Posterior vena cava (tissue), 2 donors: ENCODE measurements around the gene SMIM24. TPM values are rescaled to one million over a fixed set of nuclear protein-coding genes. Genes with fewer than 3 reads are reported as not detected.

Experiments used
- DNase-seq: peaks from one replicate; pipeline ENCODE4 v3.0.0-alpha.2; 2020; ENCODE audit warnings: low spot score
- intact Hi-C, 2 donors: fragments of 100-400 bp; cut with DNase I; formaldehyde crosslinking; loops; one replicate each; pipeline versions ENCODE4 v1.14.1 to v1.14.2; 2022 to 2023
- total RNA-seq, 2 donors: library from RNA; stranded (reverse); fragmentation: NEBNext Ultra II Directional; extraction: Animal tissue kit (Norgen Biotek cat#: 25700); gene quantifications; one replicate each; pipeline ENCODE4 v1.2.1, GENCODE V29; 2021
- donor health status: DM: yes; HTN: yes; CAD: no.
- donor health status: DM: yes; HTN: yes; CAD: no.

Gene SMIM24
- total RNA-seq, 2 donors from 2014 or later, result not detected

- no peak for DNase-seq
- intact Hi-C loops, result no loop called here
Observed at GRCh38 chr19:3501780-3502179, 21.5 kb upstream of the SMIM24 start.

- intact Hi-C loops, result no loop called here
- peak; percentile 98 for DNase-seq
Observed at GRCh38 chr19:3500429-3501101, 20.2 kb upstream of the SMIM24 start, which contains the start of gene DOHH. DOHH (minus strand) TSS chr19:3500674; CDS start chr19:3496814, 3,860 bp downstream.

- intact Hi-C loops, result no loop called here
Observed at GRCh38 chr19:3499738-3500428, 19.6 kb upstream of the SMIM24 start.

GRCh38 chr19:3497757-3498520 is 17.6 kb upstream of the SMIM24 start:
- intact Hi-C loops, result no loop called here
- DNase-seq, result no peak

More at GRCh38 chr19:3499738-3500428, 19.6 kb upstream of the SMIM24 start:
- DNase-seq, result no peak

- intact Hi-C loops, result no loop called here
- DNase-seq, result no peak
Observed at GRCh38 chr19:3496392-3497273, 16.3 kb upstream of the SMIM24 start.

- DNase-seq, result no peak
- intact Hi-C loops, result no loop called here
Observed at GRCh38 chr19:3494559-3494958, 14.2 kb upstream of the SMIM24 start.

GRCh38 chr19:3494051-3494450 is 13.7 kb upstream of the SMIM24 start:
- no peak for DNase-seq
- intact Hi-C loops, result no loop called here

- no peak for DNase-seq
- intact Hi-C loops, result no loop called here
Observed at GRCh38 chr19:3493651-3494050, 13.3 kb upstream of the SMIM24 start.

GRCh38 chr19:3492919-3493318 is 12.6 kb upstream of the SMIM24 start:
- DNase-seq, result no peak
- intact Hi-C loops, result no loop called here

- intact Hi-C loops, result no loop called here
- DNase-seq, result no peak
Observed at GRCh38 chr19:3492131-3492839, 12.0 kb upstream of the SMIM24 start.

- intact Hi-C loops, result no loop called here
- DNase-seq, result no peak
Observed at GRCh38 chr19:3491396-3492119, 11.2 kb upstream of the SMIM24 start.

GRCh38 chr19:3483226-3483628 is 2.9 kb upstream of the SMIM24 start, which contains the start of gene SMIM44:
SMIM44 (minus strand) TSS chr19:3483441; CDS start chr19:3483403, 38 bp downstream.
- no peak for DNase-seq
- intact Hi-C loops, result no loop called here

- intact Hi-C loops, result no loop called here
- peak; percentile 81 for DNase-seq
Observed at GRCh38 chr19:3482507-3483225, 2.3 kb upstream of the SMIM24 start.

GRCh38 chr19:3481241-3482090 is 1.1 kb upstream of the SMIM24 start:
- intact Hi-C loops, result no loop called here
- DNase-seq, result no peak

GRCh38 chr19:3479834-3480215 is 500 bp downstream of the SMIM24 start:
- no peak for DNase-seq
- intact Hi-C loops, result loop anchor here in 1 of 2 donors (5.0 kb wide), 1 partner anchor 158 kb away; no protein-coding TSS in a partner anchor

- no peak for DNase-seq
- intact Hi-C loops, result loop anchor here in 1 of 2 donors (5.0 kb wide), 1 partner anchor 157 kb away; no protein-coding TSS in a partner anchor
Observed at GRCh38 chr19:3479177-3479833, 1.0 kb downstream of the SMIM24 start.
